NT2/D1 (cell line): ENCODE measurements around the gene RIMS1.

Experiments used
- DNase-seq: peaks from one replicate; pipeline ENCODE4 v3.0.0-alpha.2; 2011; ENCODE audit warnings: low read depth, low spot score
- H3K27me3 ChIP-seq: 2 replicates; pipeline ENCODE4 v1.6.0; 2011; ENCODE audit warnings: mild to moderate bottlenecking; ENCODE audit not compliant: insufficient read length, insufficient read depth
- H3K36me3 ChIP-seq: 2 replicates; pipeline ENCODE4 v1.6.1; 2011; ENCODE audit warnings: mild to moderate bottlenecking, low read length, mixed read lengths; ENCODE audit not compliant: insufficient read depth, insufficient read length
- H3K4me1 ChIP-seq: 2 replicates; pipeline ENCODE4 v1.5.1; 2011; ENCODE audit not compliant: insufficient read depth, insufficient read length
- H3K4me3 ChIP-seq: 2 replicates; pipeline ENCODE4 v1.5.1; 2011; ENCODE audit warnings: low read depth; ENCODE audit not compliant: insufficient read length
- H3K9ac ChIP-seq: 2 replicates; pipeline ENCODE4 v1.6.0; 2011; ENCODE audit warnings: low read depth; ENCODE audit not compliant: insufficient read length
- H3K9me3 ChIP-seq: 2 replicates; pipeline ENCODE4 v1.5.1; 2011; ENCODE audit warnings: mild to moderate bottlenecking, low read length; ENCODE audit not compliant: insufficient read depth
- SUZ12 ChIP-seq: IDR thresholded peaks from 2 replicates; pipeline ENCODE4 v1.6.1; 2011; ENCODE audit not compliant: insufficient read length, insufficient read depth; ENCODE audit errors: extremely low read depth
- YY1 ChIP-seq: IDR thresholded peaks from 2 replicates; pipeline ENCODE4 v1.6.1; 2011; ENCODE audit not compliant: insufficient read length, insufficient read depth
- ZNF274 ChIP-seq: IDR thresholded peaks from 2 replicates; pipeline ENCODE4 v1.6.1; 2011; ENCODE audit warnings: mild to moderate bottlenecking, low read depth, low read length

The RIMS1 gene

DNA sequence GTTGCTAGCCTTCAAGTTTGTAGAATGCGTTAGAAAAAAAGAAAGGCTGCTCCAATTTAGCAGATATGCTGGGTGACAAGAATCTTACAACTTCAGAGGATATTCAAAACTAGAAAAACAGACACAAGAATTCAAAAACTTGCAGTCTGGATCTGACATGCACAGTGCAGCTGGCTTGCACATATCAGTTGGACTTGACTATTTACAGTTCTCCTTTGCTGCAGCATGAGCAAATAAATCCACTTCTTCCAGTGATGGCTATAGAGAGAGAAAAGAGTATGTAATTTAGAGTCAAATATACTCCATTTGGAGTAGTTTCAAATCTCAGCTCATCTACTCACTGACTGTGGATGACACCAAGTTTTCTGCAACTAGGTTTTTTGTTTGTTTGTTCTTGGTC is 247.0 kb downstream of the RIMS1 start:
- no peaks in the 10 kb centered on the region for H3K36me3 ChIP-seq
- no peak for DNase-seq
- H3K27me3 ChIP-seq = no peaks in the 10 kb centered on the region
- no peaks in the 10 kb centered on the region for H3K9me3 ChIP-seq
- H3K4me3 ChIP-seq = no peak overlapping the region
- H3K4me1 ChIP-seq = no peaks in the 10 kb centered on the region
- TF ChIP-seq SUZ12 (no peak), ZNF274 (no peak), YY1 (no peak)
- H3K9ac ChIP-seq = no peak overlapping the region

GRCh38 chr6:72140795-72141194 is 254.4 kb downstream of the RIMS1 start:
- TF ChIP-seq YY1 = no peak
- TF ChIP-seq ZNF274 = no peak
- TF ChIP-seq SUZ12 = no peak
- H3K4me1 ChIP-seq = no peaks in the 10 kb centered on the region
- DNase-seq = no peak
- H3K4me3 ChIP-seq = no peak overlapping the region
- H3K27me3 ChIP-seq = no peaks in the 10 kb centered on the region
- H3K36me3 ChIP-seq = no peaks in the 10 kb centered on the region
- H3K9ac ChIP-seq = no peak overlapping the region
- peaks cover under 1% of the 10 kb centered on the region; the same call in 1 of the 2 replicates for H3K9me3 ChIP-seq

DNA sequence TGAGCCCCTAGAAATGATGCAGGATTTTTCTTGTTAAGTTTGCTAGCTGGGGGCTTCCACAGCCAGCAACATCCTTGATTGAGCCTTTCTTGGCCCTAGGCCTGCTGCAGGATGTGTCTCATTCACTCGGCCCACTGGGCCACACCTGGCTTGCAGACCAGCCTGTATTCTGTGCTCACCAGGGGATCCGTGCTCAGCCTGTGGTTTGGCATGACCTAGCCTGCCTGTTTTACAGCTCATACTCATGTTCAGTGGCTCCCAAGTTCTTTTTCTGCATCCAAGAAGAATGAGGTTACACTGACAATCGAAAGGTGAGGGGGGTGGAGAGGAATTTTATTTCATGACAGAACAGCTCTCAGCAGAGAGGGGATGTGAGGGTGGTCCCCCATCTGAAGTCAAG is 263.4 kb downstream of the RIMS1 start:
- Histone ChIP-seq H3K4me3 (no peak overlapping the region), H3K27me3 (no peaks in the 10 kb centered on the region), H3K36me3 (no peaks in the 10 kb centered on the region), H3K9me3 (peaks cover 35% of the 10 kb centered on the region; the same call in 1 of the 2 replicates), H3K9ac (no peak overlapping the region), H3K4me1 (no peaks in the 10 kb centered on the region)
- TF ChIP-seq ZNF274 (no peak), SUZ12 (no peak), YY1 (no peak)
- no peak for DNase-seq

DNA sequence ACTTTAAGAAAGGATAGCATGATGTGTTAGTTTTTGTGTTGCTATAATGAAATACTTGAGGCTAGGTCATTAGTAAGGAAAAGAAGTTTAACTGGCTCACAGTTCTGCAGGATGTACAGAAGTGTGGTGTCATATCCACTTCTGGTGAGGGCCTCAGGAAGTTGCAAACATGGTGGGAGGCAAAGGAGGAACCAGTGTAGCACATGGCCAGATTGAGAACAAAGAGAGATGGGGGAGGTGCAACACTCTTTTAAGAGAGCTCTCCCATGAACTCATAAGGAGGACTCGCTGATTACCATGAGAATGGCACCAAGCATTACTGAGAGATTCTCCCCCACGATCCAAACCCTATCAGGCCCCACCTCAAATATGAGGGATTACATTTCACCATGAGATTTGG is 265.4 kb downstream of the RIMS1 start:
- TF ChIP-seq ZNF274 = no peak
- TF ChIP-seq YY1 = no peak
- no peak for TF ChIP-seq SUZ12
- no peaks in the 10 kb centered on the region for H3K27me3 ChIP-seq
- H3K36me3 ChIP-seq = no peaks in the 10 kb centered on the region
- H3K9ac ChIP-seq = no peak overlapping the region
- no peaks in the 10 kb centered on the region for H3K4me1 ChIP-seq
- peak; percentile 16 for DNase-seq
- H3K4me3 ChIP-seq = no peak overlapping the region
- H3K9me3 ChIP-seq = peaks cover 31% of the 10 kb centered on the region; the same call in 1 of the 2 replicates

DNA sequence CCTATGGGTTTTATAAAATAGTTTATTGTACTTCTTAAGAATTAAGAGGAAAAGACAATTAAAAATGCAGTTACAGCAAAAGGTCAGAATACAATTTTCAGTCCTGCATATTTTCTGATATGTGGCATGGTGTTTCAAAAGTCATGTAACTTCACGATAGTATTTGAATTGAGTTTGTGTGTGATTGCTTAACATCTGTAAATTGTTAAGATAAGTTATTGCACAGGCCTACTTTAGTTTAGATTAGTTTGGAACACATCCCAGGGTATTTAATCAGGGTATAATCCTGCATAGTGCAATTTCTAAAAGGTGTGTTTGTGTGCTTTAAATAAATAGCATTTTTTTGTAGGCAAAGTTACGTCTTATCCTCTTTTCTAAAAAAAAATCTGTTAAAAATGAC is 289.6 kb downstream of the RIMS1 start:
- Histone ChIP-seq H3K4me3 (no peak overlapping the region), H3K9ac (no peak overlapping the region), H3K27me3 (peaks cover 5% of the 10 kb centered on the region), H3K36me3 (no peaks in the 10 kb centered on the region), H3K4me1 (no peaks in the 10 kb centered on the region), H3K9me3 (no peaks in the 10 kb centered on the region)
- TF ChIP-seq SUZ12 (no peak), YY1 (no peak), ZNF274 (no peak)
- DNase-seq = no peak

DNA sequence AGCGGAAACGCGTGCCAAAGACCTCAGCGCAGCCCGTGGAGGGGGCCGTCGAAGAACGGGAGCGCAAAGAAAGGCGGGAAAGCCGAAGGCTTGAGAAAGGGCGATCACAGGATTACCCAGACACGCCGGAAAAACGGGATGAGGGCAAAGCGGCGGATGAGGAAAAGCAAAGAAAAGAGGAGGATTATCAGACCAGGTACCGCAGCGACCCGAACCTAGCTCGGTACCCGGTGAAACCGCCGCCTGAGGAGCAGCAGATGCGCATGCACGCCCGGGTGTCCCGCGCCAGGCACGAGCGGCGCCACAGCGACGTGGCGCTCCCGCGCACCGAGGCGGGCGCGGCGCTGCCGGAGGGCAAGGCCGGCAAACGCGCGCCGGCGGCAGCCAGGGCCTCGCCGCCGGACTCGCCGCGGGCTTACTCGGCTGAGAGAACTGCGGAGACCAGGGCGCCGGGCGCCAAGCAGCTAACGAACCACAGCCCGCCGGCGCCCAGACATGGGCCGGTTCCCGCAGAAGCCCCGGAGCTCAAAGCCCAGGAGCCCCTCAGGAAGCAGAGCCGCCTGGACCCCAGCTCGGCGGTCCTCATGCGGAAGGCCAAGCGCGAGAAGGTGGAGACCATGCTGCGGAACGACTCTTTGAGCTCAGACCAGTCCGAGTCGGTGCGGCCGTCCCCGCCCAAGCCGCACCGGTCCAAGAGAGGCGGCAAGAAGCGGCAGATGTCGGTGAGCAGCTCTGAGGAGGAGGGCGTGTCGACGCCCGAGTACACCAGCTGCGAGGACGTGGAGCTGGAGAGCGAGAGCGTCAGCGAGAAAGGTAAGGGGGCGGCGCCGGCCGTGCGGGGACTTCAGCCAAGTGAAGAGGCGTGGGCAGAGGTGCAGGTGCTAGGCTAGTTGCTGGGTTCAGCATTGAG is 296.2 kb downstream of the RIMS1 start:
- no peaks in the 10 kb centered on the region for H3K4me1 ChIP-seq
- peaks cover 7% of the 10 kb centered on the region; the same call in 1 of the 2 replicates for H3K9me3 ChIP-seq
- DNase-seq = peak; percentile 25
- H3K36me3 ChIP-seq = no peaks in the 10 kb centered on the region
- H3K27me3 ChIP-seq = peaks cover 35% of the 10 kb centered on the region
- H3K9ac ChIP-seq = peak overlapping the region; percentile 70
- peak overlapping the region; percentile 39 for H3K4me3 ChIP-seq
- no peak for TF ChIP-seq YY1
- no peak for TF ChIP-seq ZNF274
- TF ChIP-seq SUZ12 = no peak

DNA sequence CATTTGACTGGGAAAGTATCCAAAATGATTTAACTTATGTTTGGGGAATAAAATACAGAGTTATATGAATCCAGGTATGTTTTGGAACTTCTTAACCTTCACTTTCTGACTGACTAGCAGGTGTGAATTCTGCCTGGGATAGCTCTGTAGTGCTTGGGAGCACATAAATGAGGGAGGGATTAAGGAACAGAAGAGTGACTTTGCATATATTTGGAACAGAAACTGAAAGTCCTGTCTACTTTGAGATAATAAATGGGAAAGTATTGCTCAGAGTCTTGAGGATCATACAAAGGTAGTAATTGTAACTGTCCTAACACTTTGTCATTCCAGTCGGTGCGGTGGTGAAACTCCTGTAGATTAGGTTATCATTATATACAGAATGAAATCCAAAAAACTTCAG is 317.6 kb downstream of the RIMS1 start:
- no peak for DNase-seq
- H3K27me3 ChIP-seq = no peaks in the 10 kb centered on the region
- no peaks in the 10 kb centered on the region for H3K9me3 ChIP-seq
- H3K36me3 ChIP-seq = no peaks in the 10 kb centered on the region
- TF ChIP-seq SUZ12 (no peak), ZNF274 (no peak), YY1 (no peak)
- H3K9ac ChIP-seq = no peak overlapping the region
- H3K4me3 ChIP-seq = no peak overlapping the region
- H3K4me1 ChIP-seq = no peaks in the 10 kb centered on the region
